HuH-7.5 (cell line): ENCODE measurements around the gene PTTG1IP.

ENCODE experiments used
- DNase-seq: peaks from one replicate; pipeline ENCODE4 v3.0.0; 2011; ENCODE audit warnings: low spot score

Gene PTTG1IP

GRCh38 chr21:44823179-44823660, 50.3 kb downstream of the PTTG1IP start:
- DNase-seq, result no peak

- no peak for DNase-seq
These were observed 50.9 kb downstream of the PTTG1IP start for GRCh38 chr21:44822484-44823178.

GRCh38 chr21:44820851-44821250, 52.6 kb downstream of the PTTG1IP start:
- DNase-seq, result no peak

GRCh38 chr21:44819283-44820243, 53.9 kb downstream of the PTTG1IP start:
- no peak for DNase-seq

- DNase-seq, result no peak
These were observed 54.9 kb downstream of the PTTG1IP start for GRCh38 chr21:44818640-44819011.

- DNase-seq, result peak; percentile 90
These were observed 55.4 kb downstream of the PTTG1IP start, which contains the start of gene SUMO3 for GRCh38 chr21:44817914-44818639. TSS of gene SUMO3 (minus strand) at chr21:44818062. CDS start at chr21:44817968, 94 bp downstream.

GRCh38 chr21:44817506-44817880, 56.0 kb downstream of the PTTG1IP start:
- peak; percentile 53 for DNase-seq

GRCh38 chr21:44816761-44817505, 56.6 kb downstream of the PTTG1IP start:
- no peak for DNase-seq

GRCh38 chr21:44815852-44816628, 57.5 kb downstream of the PTTG1IP start:
- no peak for DNase-seq

- no peak for DNase-seq
These were observed 58.3 kb downstream of the PTTG1IP start for GRCh38 chr21:44815225-44815624.

- DNase-seq, result no peak
These were observed 58.9 kb downstream of the PTTG1IP start for GRCh38 chr21:44814498-44815023.

GRCh38 chr21:44813727-44814126, 59.8 kb downstream of the PTTG1IP start:
- no peak for DNase-seq

GRCh38 chr21:44813149-44813548, 60.3 kb downstream of the PTTG1IP start:
- no peak for DNase-seq

- no peak for DNase-seq
These were observed 60.9 kb downstream of the PTTG1IP start for GRCh38 chr21:44812640-44813039.

GRCh38 chr21:44810779-44811178, 62.7 kb downstream of the PTTG1IP start:
- DNase-seq, result no peak

- DNase-seq, result no peak
These were observed 67.6 kb downstream of the PTTG1IP start for GRCh38 chr21:44805859-44806258.

GRCh38 chr21:44805226-44805625, 68.3 kb downstream of the PTTG1IP start:
- no peak for DNase-seq

- DNase-seq, result no peak
These were observed 68.7 kb downstream of the PTTG1IP start for GRCh38 chr21:44804762-44805161.

- no peak for DNase-seq
These were observed 69.8 kb downstream of the PTTG1IP start for GRCh38 chr21:44803651-44804050.

- DNase-seq, result no peak
These were observed 70.9 kb downstream of the PTTG1IP start for GRCh38 chr21:44802396-44803153.
